MCF 10A (cell line): ENCODE results near the gene CTCF. TPM values are rescaled to one million over a fixed set of nuclear protein-coding genes. Genes with fewer than 3 reads are reported as not detected.

Experiments used
- BruUV-seq: library from RNA; stranded (reverse); fragments of 400-500 nt; replicated peaks from 2 replicates; lab custom pipeline; 2021; lab: Mats Ljungman, UMichigan
- CTCF ChIA-PET: fragments of 300-600 bp; sonication (Branson Sonifier 250); formaldehyde crosslinking; extraction: SDS; loops from one replicate; lab custom pipeline; 2021; ENCODE audit warnings: antibody characterized with exemption, inconsistent platforms; lab: Yijun Ruan, JAX
- POLR2A ChIA-PET: fragments of 300-600, 350-650 bp; sonication (Branson Sonifier 250); formaldehyde crosslinking; extraction: SDS; loops from one replicate; lab custom pipeline; 2020; ENCODE audit warnings: antibody characterized with exemption, inconsistent platforms; lab: Yijun Ruan, JAX
- DNase-seq: peaks from one replicate; pipeline ENCODE4 v3.0.0-alpha.2; 2018; ENCODE audit not compliant: unreplicated experiment
- H3K27ac Mint-ChIP-seq: one replicate; pipeline ENCODE4 v1.8.0; 2022; ENCODE audit warnings: mild to moderate bottlenecking, low read depth, mixed read lengths; ENCODE audit not compliant: unreplicated experiment
- H3K27me3 Mint-ChIP-seq: one replicate; pipeline ENCODE4 v1.8.0; 2022; ENCODE audit warnings: mixed read lengths; ENCODE audit not compliant: insufficient read depth, unreplicated experiment
- H3K36me3 Mint-ChIP-seq: one replicate; pipeline ENCODE4 v1.8.0; 2022; ENCODE audit warnings: mild to moderate bottlenecking, moderate library complexity, mixed read lengths; ENCODE audit not compliant: insufficient read depth, unreplicated experiment
- H3K4me1 Mint-ChIP-seq: one replicate; pipeline ENCODE4 v1.8.0; 2022; ENCODE audit warnings: mixed read lengths; ENCODE audit not compliant: insufficient read depth, unreplicated experiment
- H3K4me3 Mint-ChIP-seq: one replicate; pipeline ENCODE4 v1.8.0; 2022; ENCODE audit warnings: mild to moderate bottlenecking, moderate library complexity, mixed read lengths; ENCODE audit not compliant: unreplicated experiment
- H3K9me3 Mint-ChIP-seq: one replicate; pipeline ENCODE4 v1.8.0; 2022; ENCODE audit warnings: mixed read lengths; ENCODE audit not compliant: unreplicated experiment
- intact Hi-C: fragments of 100-400 bp; cut with micrococcal nuclease; formaldehyde crosslinking; loops from 2 replicates; pipeline ENCODE4 v1.14.1; 2022
- total RNA-seq: library from RNA; stranded (reverse); gene quantifications from 2 replicates; pipeline ENCODE4 v1.2.3, GENCODE V29; 2022
- TF ChIP-seq, protein P1 (sequence below): fragments of 200-600 bp; IDR thresholded peaks from one replicate; pipeline ENCODE4 v1.8.0; 2022; ENCODE audit warnings: antibody characterized with exemption, mild to moderate bottlenecking; ENCODE audit not compliant: unreplicated experiment

The CTCF gene
- total RNA-seq, 1 experiment from 2014 or later: 40.6 TPM

DNA sequence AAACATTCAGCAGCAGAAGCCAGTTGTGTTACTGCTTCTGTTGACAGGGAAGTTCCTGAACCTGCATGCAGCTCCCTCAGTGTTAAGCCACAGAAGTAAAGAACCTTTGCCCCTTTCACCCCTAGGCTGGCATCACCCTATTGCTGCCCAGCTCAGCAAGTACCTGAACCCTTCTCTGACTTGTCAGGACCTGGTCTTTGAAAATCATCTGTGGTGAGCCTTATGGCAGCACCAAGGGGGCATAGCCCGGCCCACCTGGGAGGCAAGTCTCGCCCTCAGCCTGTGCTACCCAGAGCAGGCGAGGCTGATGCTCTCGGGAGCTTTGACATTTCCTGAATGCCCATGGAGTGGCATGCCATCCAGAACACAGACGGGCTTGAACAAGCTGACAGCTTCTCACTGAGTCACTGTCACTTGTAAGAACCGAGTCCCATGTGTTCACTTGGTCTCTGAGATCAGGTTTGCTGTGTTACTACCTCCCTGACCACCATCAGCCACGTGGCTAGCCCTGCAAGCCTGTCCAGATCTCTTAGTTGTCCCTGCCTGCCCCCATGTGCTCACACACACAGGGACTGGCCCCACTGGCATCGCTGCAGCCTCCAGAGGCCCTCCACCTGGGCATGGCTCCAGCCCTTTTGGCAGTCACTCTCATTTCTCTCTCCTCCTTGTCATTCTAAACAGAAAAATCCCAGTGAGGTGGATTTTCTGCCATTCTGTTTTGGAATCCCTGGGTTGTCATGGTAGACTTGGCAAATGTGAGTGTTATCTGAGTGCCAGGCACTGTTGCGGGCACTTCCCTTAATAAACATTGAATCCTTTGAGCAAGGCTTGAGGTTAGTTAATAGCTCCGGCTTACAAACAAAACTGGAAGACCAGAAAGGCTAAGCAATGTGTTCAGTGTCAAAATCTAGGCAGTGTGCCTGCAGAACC lies 79.7 kb downstream of the CTCF start:
- Mint-ChIP-seq H3K36me3 (peaks cover 25% of the 10 kb centered on the region), H3K4me3 (no peak overlapping the region), H3K9me3 (no peaks in the 10 kb centered on the region), H3K4me1 (peaks cover 5% of the 10 kb centered on the region), H3K27me3 (no peaks in the 10 kb centered on the region), H3K27ac (no peak overlapping the region)
- CTCF ChIA-PET: interaction anchor here (0.6 to 1.5 kb wide), 8 partner anchors 18 to 693 kb away, joined by 3 to 5 read pairs (median 4); partner anchors contain the start of gene ACD
- DNase-seq: peak; percentile 49
- TF ChIP-seq, protein P1, sequence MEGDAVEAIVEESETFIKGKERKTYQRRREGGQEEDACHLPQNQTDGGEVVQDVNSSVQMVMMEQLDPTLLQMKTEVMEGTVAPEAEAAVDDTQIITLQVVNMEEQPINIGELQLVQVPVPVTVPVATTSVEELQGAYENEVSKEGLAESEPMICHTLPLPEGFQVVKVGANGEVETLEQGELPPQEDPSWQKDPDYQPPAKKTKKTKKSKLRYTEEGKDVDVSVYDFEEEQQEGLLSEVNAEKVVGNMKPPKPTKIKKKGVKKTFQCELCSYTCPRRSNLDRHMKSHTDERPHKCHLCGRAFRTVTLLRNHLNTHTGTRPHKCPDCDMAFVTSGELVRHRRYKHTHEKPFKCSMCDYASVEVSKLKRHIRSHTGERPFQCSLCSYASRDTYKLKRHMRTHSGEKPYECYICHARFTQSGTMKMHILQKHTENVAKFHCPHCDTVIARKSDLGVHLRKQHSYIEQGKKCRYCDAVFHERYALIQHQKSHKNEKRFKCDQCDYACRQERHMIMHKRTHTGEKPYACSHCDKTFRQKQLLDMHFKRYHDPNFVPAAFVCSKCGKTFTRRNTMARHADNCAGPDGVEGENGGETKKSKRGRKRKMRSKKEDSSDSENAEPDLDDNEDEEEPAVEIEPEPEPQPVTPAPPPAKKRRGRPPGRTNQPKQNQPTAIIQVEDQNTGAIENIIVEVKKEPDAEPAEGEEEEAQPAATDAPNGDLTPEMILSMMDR: no peak
- no TSS peak for BruUV-seq
- POLR2A ChIA-PET: interaction anchor here (0.5 to 1.4 kb wide), 6 partner anchors 8 to 691 kb away, joined by 3 to 4 read pairs (median 3); partner anchors contain the start of genes ACD and PARD6A
- intact Hi-C loops: loop anchor here (5.0 kb wide), 1 partner anchor 80 kb away; the partner anchor contains the start of gene CTCF

DNA sequence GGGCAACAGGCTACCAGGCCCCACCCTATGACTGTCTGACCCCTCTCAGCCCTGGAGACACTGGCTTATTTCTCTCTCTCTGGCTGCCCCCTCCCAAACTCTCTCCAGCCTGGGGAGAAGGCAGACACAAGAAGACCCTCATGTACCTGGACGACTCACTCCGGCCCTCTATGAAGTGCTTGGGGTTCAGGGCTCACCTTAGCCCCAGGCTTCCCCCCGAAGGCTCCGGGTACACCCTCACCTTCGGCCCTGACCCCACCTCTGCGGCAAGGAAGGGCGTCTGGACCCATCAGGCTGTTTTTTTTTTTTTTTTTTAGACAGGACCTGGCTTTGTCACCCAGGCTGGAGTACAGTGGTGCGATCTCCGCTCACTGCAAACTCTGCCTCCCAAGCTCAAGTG lies 81.7 kb downstream of the CTCF start:
- TF ChIP-seq, protein P1: no peak
- ChIA-PET CTCF (interaction anchor here (0.6 to 2.0 kb wide), 9 partner anchors 11 to 123 kb away, joined by 3 to 6 read pairs (median 4); no protein-coding TSS in a partner anchor), POLR2A (interaction anchor here (1.1 kb wide), 1 partner anchor 88 kb away, joined by 3 read pairs; no protein-coding TSS in a partner anchor)
- Mint-ChIP-seq H3K9me3 (no peaks in the 10 kb centered on the region), H3K36me3 (peaks cover 5% of the 10 kb centered on the region), H3K27me3 (no peaks in the 10 kb centered on the region), H3K4me1 (peaks cover 5% of the 10 kb centered on the region), H3K27ac (no peak overlapping the region), H3K4me3 (no peak overlapping the region)
- no TSS peak for BruUV-seq
- intact Hi-C loops: loop anchor here (5.0 kb wide), 1 partner anchor 82 kb away; the partner anchor contains the start of gene CTCF
- DNase-seq: no peak

DNA sequence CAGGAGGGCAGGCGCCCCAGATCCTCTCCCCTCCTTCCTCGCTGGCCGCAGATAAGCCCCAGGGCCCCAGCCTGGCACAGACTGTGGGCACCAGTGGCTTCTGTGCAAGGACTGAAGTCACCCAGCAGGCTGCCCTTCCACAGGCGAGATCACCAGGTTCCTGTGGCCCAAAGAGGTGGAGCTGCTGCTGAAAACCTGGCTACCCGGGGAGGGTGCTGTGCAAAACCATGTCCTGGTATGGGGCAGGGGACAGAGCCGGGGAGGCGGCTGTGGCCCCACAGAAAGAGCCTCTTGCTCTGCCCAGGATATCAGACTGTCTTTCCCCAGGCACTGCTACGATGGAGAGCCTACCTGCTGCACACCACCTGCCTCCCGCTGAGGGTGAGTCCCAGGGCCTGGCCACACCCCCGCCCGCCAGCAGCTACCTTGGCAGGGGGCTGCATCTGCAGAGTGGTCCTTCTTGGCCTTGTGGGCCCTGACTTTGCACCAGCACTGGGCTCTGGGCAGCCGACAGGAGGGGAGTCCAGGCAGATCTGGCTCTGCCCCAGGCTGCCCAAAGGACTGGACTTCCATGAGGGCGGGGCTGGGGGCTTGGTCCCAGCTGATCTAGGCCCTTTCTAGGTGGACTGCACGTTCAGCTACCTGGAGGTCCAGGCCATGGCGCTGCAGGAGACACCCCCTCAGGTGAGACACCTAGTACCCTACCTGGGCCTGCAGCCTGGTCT lies 83.2 kb downstream of the CTCF start:
- POLR2A ChIA-PET: no interaction called here
- intact Hi-C loops: no loop called here
- Mint-ChIP-seq H3K4me1 (peaks cover 5% of the 10 kb centered on the region), H3K4me3 (no peak overlapping the region), H3K27me3 (peaks cover 9% of the 10 kb centered on the region), H3K9me3 (no peaks in the 10 kb centered on the region), H3K36me3 (peaks cover 5% of the 10 kb centered on the region), H3K27ac (no peak overlapping the region)
- TF ChIP-seq, protein P1: no peak
- BruUV-seq: no TSS peak
- DNase-seq: no peak
- CTCF ChIA-PET: interaction anchor here (0.5 to 2.0 kb wide), 8 partner anchors 21 to 219 kb away, joined by 3 to 8 read pairs (median 3); no protein-coding TSS in a partner anchor
